ENCODE results near the gene MMP14. TPM values are rescaled to one million over a fixed set of nuclear protein-coding genes. Genes with fewer than 3 reads are reported as not detected.

Gene MMP14
- total and polyA plus RNA-seq, 2 of the 13 experiments (the other 11 are each of a cell fraction or from before 2014, with no cell fraction given): 5.2 to 9.8 TPM

GRCh38 chr14:22852940-22853767 lies 16.8 kb downstream of the MMP14 start (continued):
- TF ChIP-seq NBN (conservative IDR thresholded peaks at IDR 0.05) (no peak), PHB2 (IDR thresholded peaks at IDR 0.05; ENCODE audit: partially characterized antibody) (no peak), ZNF772 (CRISPR knock-in tag; IDR thresholded peaks at IDR 0.05) (peak; percentile 84; the same call in 1 of the 2 replicates), ZNF33B (CRISPR knock-in tag; IDR thresholded peaks at IDR 0.05) (peak; percentile 89), KDM5A (IDR thresholded peaks at IDR 0.05; ENCODE audit: borderline replicate concordance, low read length) (peak; percentile 37; the same call in 1 of the 2 replicates), THAP7 (CRISPR knock-in tag; IDR thresholded peaks at IDR 0.05) (peak; percentile 98), HDAC6 (IDR thresholded peaks at IDR 0.05; ENCODE audit: low read depth, low read length) (no peak), ATF4 (CRISPR knock-in tag; IDR thresholded peaks at IDR 0.05) (peak in 1 of 2 experiments; percentile 83; a peak in 1 of 4 replicates), ZNF678 (CRISPR knock-in tag; IDR thresholded peaks at IDR 0.05) (peak; percentile 95), FOXA3 (CRISPR knock-in tag; IDR thresholded peaks at IDR 0.05) (peak; percentile 57; the same call in 1 of the 2 replicates), NCOR1 (IDR thresholded peaks at IDR 0.05; ENCODE audit: borderline replicate concordance, low read length) (peak; percentile 49; the same call in 1 of the 2 replicates), YEATS2 (CRISPR knock-in tag; IDR thresholded peaks at IDR 0.05; ENCODE audit: borderline replicate concordance) (no peak), ZNF816 (CRISPR knock-in tag; IDR thresholded peaks at IDR 0.05; ENCODE audit: borderline replicate concordance) (0 out of 2 replicates have a peak, but pooled peaks have one; percentile 3), ARHGAP35 (CRISPR knock-in tag; IDR thresholded peaks at IDR 0.05; ENCODE audit: borderline replicate concordance) (peak; percentile 96), MXI1 (IDR thresholded peaks at IDR 0.05; ENCODE audit: borderline replicate concordance, low read depth, low read length) (peak; percentile 69; the same call in 1 of the 3 replicates), GFI1 (CRISPR knock-in tag; IDR thresholded peaks at IDR 0.05; ENCODE audit: borderline replicate concordance) (peak; percentile 82; the same call in 1 of the 2 replicates), ZSCAN31 (CRISPR knock-in tag; IDR thresholded peaks at IDR 0.05; ENCODE audit: low read depth) (peak; percentile 94), PRDM4 (CRISPR knock-in tag; IDR thresholded peaks at IDR 0.05; ENCODE audit: borderline replicate concordance) (peak; percentile 51; the same call in 1 of the 2 replicates), ZNF251 (CRISPR knock-in tag; IDR thresholded peaks at IDR 0.05) (peak; percentile 95; the same call in 1 of the 2 replicates), POLR2AphosphoS5 (IDR thresholded peaks at IDR 0.05; ENCODE audit: low read depth, low read length) (no peak), BCL3 (CRISPR knock-in tag; IDR thresholded peaks at IDR 0.05) (peak; percentile 95), ZNF556 (CRISPR knock-in tag; IDR thresholded peaks at IDR 0.05; ENCODE audit: borderline replicate concordance) (peak; percentile 95), MTF2 (CRISPR knock-in tag; IDR thresholded peaks at IDR 0.05; ENCODE audit: borderline replicate concordance) (peak; percentile 98), ZNF552 (CRISPR knock-in tag; IDR thresholded peaks at IDR 0.05; ENCODE audit: borderline replicate concordance) (peak; percentile 92; the same call in 1 of the 2 replicates)
